Camera-type eye (tissue), 1 donor: ENCODE results near the gene SLC38A2. TPM values are rescaled to one million over a fixed set of nuclear protein-coding genes. Genes with fewer than 3 reads are reported as not detected.

Source experiments
- total RNA-seq: library from RNA; depleted of rRNA; stranded (reverse); fragments of >200 nt; gene quantifications from one replicate; pipeline ENCODE4 v1.2.3, GENCODE V29; 2014

SLC38A2 gene
- total RNA-seq = 247 TPM

DNA sequence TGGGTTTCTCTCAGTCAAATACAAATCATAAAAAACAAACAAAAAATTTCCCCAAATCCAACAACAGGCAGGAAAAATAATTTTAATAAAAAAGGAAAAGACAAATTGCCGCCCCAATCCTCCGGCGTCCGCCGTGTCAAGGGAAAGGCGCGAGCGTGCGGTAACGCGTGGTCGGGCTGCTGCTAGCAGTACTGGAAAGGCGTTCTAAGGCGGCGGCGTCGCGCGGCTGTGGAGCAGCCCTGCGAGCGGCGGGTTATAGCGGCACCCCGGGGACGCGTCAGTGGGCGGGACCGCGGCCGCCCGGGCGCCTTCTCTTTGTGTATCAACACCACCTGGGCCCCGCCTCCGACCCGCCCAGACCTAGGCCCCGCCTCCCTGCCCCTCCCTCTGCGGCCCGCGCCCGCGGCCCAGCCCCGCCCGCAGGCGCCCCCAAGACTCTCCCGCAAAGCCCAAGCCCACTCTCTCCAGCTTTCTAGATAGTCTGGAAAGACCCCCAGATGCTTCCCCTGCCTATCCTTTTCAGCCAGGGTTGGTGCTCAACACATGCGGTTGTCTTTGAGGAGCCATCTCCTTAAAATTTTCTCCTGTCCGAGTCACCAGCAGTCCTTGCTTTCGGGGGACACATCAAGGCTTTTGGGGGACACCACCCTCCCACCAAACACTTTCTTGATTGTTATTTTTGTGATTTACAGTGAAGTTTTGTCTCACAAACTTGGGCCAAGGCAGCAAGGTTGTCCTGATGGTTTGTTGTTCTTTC lies at the start of gene SLC38A2:
Gene SLC38A2, minus strand, starts transcription at position 230 of the 757 bp plus-strand sequence. CDS start 1,480 bp downstream, outside the sequence.

Other genes with a start within 250 kb of the SLC38A2 start
- gene SLC38A1, start 103.7 kb downstream of the SLC38A2 start, total RNA-seq = 125 TPM